NT2/D1 (cell line): ENCODE measurements around the gene PPAN.

Source experiments
- SUZ12 ChIP-seq: IDR thresholded peaks from 2 replicates; pipeline ENCODE4 v1.6.1; 2011; ENCODE audit not compliant: insufficient read length, insufficient read depth; ENCODE audit errors: extremely low read depth
- YY1 ChIP-seq: IDR thresholded peaks from 2 replicates; pipeline ENCODE4 v1.6.1; 2011; ENCODE audit not compliant: insufficient read length, insufficient read depth
- ZNF274 ChIP-seq: IDR thresholded peaks from 2 replicates; pipeline ENCODE4 v1.6.1; 2011; ENCODE audit warnings: mild to moderate bottlenecking, low read depth, low read length

GRCh38 chr19:10078329-10078728, 27.8 kb upstream of the PPAN start:
- TF ChIP-seq ZNF274: no peak
- TF ChIP-seq YY1: no peak
- TF ChIP-seq SUZ12: no peak
